Stimulated activated CD4-positive, alpha-beta T cell treated with anti-CD3 and anti-CD28 coated beads, Interleukin-1b, Interleukin-23, amount 100 ng/mL, for 1 hour (primary cell): ENCODE results near the gene EVPL.

Source experiments
- DNase-seq, 2 donors: peaks; one replicate each; pipeline ENCODE4 v3.0.0-alpha.2; 2020; ENCODE audit warnings: low read depth in 2 of 2

The EVPL gene

GRCh38 chr17:76017481-76018339, 9.4 kb downstream of the EVPL start:
- no peak for DNase-seq

- no peak for DNase-seq
These were observed 12.2 kb downstream of the EVPL start for GRCh38 chr17:76014925-76015261.

GRCh38 chr17:76014100-76014924, 12.8 kb downstream of the EVPL start:
- DNase-seq = peak; percentile 45 to 58

- no peak for DNase-seq
These were observed 13.7 kb downstream of the EVPL start for GRCh38 chr17:76013377-76013932.

GRCh38 chr17:76011951-76012350, 15.2 kb downstream of the EVPL start:
- DNase-seq = no peak

GRCh38 chr17:76009969-76010661, 17.0 kb downstream of the EVPL start:
- DNase-seq = no peak

GRCh38 chr17:76009447-76009846, 17.7 kb downstream of the EVPL start:
- no peak for DNase-seq

- no peak for DNase-seq
These were observed 18.3 kb downstream of the EVPL start for GRCh38 chr17:76008630-76009425.

- no peak for DNase-seq
These were observed 18.9 kb downstream of the EVPL start for GRCh38 chr17:76008208-76008607.

GRCh38 chr17:76007850-76008165, 19.3 kb downstream of the EVPL start:
- no peak for DNase-seq

GRCh38 chr17:76007131-76007849, 19.8 kb downstream of the EVPL start:
- DNase-seq = no peak

GRCh38 chr17:76005263-76006149, 21.6 kb downstream of the EVPL start:
- peak; percentile 64 to 81 for DNase-seq

GRCh38 chr17:76004750-76005262, 22.3 kb downstream of the EVPL start:
- no peak for DNase-seq

- no peak for DNase-seq
These were observed 23.2 kb downstream of the EVPL start for GRCh38 chr17:76003915-76004314.

GRCh38 chr17:76002100-76002499, 25.0 kb downstream of the EVPL start:
- no peak for DNase-seq

GRCh38 chr17:76000755-76001521, 26.2 kb downstream of the EVPL start, which contains the start of gene CDK3:
TSS of gene CDK3 (plus strand) at chr17:76000855. CDS start at chr17:76001426, 571 bp downstream.
- no peak for DNase-seq

GRCh38 chr17:76000016-76000754, 26.9 kb downstream of the EVPL start:
- peak; percentile 26 to 63 for DNase-seq

- no peak for DNase-seq
These were observed 28.7 kb downstream of the EVPL start for GRCh38 chr17:75998327-75998795.
